Keratinocyte (primary cell): ENCODE results near the gene KCNK16.

ENCODE experiments used
- EZH2 ChIP-seq: IDR thresholded peaks from one replicate; pipeline ENCODE4 v1.6.1; 2012; ENCODE audit warnings: inconsistent platforms, mild to moderate bottlenecking, low read length, moderate library complexity
- TF ChIP-seq, protein P1 (sequence below), 3 experiments: IDR thresholded peaks in 1 of 3; conservative IDR thresholded peaks in 1 of 3; optimal IDR thresholded peaks in 1 of 3; 2 replicates in 2 of 3; 3 replicates in 1 of 3; pipeline versions ENCODE3 to v1.5.1; 2011; ENCODE audit warnings: low read length in 3 of 3, mild to moderate bottlenecking in 3 of 3, moderate library complexity in 2 of 3, control low read depth in 1 of 3, inconsistent platforms in 1 of 3; ENCODE audit not compliant: insufficient read depth in 2 of 3; ENCODE audit errors: extremely low read depth in 1 of 3

- TF ChIP-seq, protein P1, sequence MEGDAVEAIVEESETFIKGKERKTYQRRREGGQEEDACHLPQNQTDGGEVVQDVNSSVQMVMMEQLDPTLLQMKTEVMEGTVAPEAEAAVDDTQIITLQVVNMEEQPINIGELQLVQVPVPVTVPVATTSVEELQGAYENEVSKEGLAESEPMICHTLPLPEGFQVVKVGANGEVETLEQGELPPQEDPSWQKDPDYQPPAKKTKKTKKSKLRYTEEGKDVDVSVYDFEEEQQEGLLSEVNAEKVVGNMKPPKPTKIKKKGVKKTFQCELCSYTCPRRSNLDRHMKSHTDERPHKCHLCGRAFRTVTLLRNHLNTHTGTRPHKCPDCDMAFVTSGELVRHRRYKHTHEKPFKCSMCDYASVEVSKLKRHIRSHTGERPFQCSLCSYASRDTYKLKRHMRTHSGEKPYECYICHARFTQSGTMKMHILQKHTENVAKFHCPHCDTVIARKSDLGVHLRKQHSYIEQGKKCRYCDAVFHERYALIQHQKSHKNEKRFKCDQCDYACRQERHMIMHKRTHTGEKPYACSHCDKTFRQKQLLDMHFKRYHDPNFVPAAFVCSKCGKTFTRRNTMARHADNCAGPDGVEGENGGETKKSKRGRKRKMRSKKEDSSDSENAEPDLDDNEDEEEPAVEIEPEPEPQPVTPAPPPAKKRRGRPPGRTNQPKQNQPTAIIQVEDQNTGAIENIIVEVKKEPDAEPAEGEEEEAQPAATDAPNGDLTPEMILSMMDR (optimal IDR thresholded peaks at IDR 0.05 in 1 of 3, IDR thresholded peaks at IDR 0.05 in 1 of 3, conservative IDR thresholded peaks at IDR 0.05 in 1 of 3; ENCODE audit: extremely low read depth in 1 of 3, insufficient read depth in 2 of 3, low read length in 3 of 3) = no peak
- TF ChIP-seq EZH2 = no peak
Observed at GRCh38 chr6:39348740-39349139, 26.2 kb upstream of the KCNK16 start.
